ENCODE results near the gene HSF4.

- no peak for TF ChIP-seq POLR2A (IDR thresholded peaks at IDR 0.05)
- no peak for TF ChIP-seq CTCF (IDR thresholded peaks at IDR 0.05)
Observed at GRCh38 chr16:67212766-67213165, 48.2 kb downstream of the HSF4 start.

All from esophagus squamous epithelium (tissue), 4 donors.